Naive thymus-derived CD4-positive, alpha-beta T cell (primary cell): ENCODE results near the gene KRTAP4-8. TPM values are rescaled to one million over a fixed set of nuclear protein-coding genes. Genes with fewer than 3 reads are reported as not detected.
"Not testable (repeated sequence)": the region's sequence is repeated elsewhere in the genome, so short reads cannot be mapped to it uniquely, and the experiment has no call there.

Source experiments
- ATAC-seq: fragments of 150-1000 bp; cut with Tn5 transposase; 2 replicates; pipeline ENCODE4 v1.10.0; 2021; ENCODE audit warnings: mild to moderate bottlenecking, moderate library complexity
- CTCF ChIA-PET: fragments of 350-600 bp; sonication (Branson Sonifier 250); formaldehyde crosslinking; loops from one replicate; lab custom pipeline; 2021; ENCODE audit warnings: antibody characterized with exemption; lab: Charles Lee
- POLR2A ChIA-PET: fragments of 350-600 bp; sonication (Branson Sonifier 250); formaldehyde crosslinking; loops from one replicate; lab custom pipeline; 2021; ENCODE audit warnings: antibody characterized with exemption, inconsistent platforms; lab: Charles Lee
- DNase-seq, 9 donors: peaks; one replicate each; pipeline versions ENCODE4 v3.0.0 to v3.0.0-alpha.2; 2020 to 2022; ENCODE audit warnings: mixed read lengths in 1 of 9
- H3K27ac ChIP-seq: one replicate; pipeline ENCODE4 v1.7.0; 2013; ENCODE audit warnings: mild to moderate bottlenecking, low read depth, low read length, moderate library complexity
- H3K27me3 ChIP-seq, 2 donors: one replicate each; pipeline ENCODE4 v1.7.0; 2013; ENCODE audit warnings: low read length in 2 of 2, mild to moderate bottlenecking in 2 of 2, moderate library complexity in 2 of 2; ENCODE audit not compliant: control insufficient read depth in 2 of 2, insufficient read depth in 2 of 2
- H3K36me3 ChIP-seq, 3 experiments: 1 replicate in 2 of 3; 2 replicates in 1 of 3; pipeline ENCODE4 v1.7.0; 2013; ENCODE audit warnings: low read length in 3 of 3, mild to moderate bottlenecking in 3 of 3, moderate library complexity in 1 of 3; ENCODE audit not compliant: insufficient read depth in 3 of 3, control insufficient read depth in 2 of 3
- H3K4me1 ChIP-seq, 2 donors: one replicate each; pipeline ENCODE4 v1.7.0; 2013; ENCODE audit warnings: low read length in 2 of 2, mild to moderate bottlenecking in 2 of 2, moderate library complexity in 1 of 2; ENCODE audit not compliant: control insufficient read depth in 2 of 2, insufficient read depth in 2 of 2
- H3K4me3 ChIP-seq: 2 replicates; pipeline ENCODE4 v1.7.0; 2013; ENCODE audit warnings: mild to moderate bottlenecking, low read length
- H3K9me3 ChIP-seq, 3 experiments: 1 replicate in 2 of 3; 2 replicates in 1 of 3; pipeline ENCODE4 v1.7.0; 2013; ENCODE audit warnings: low read length in 3 of 3; ENCODE audit not compliant: control insufficient read depth in 2 of 3
- H3K27ac Mint-ChIP-seq, 9 donors: one replicate each; pipeline ENCODE4 v1.8.0; 2020 to 2022; ENCODE audit warnings: mixed read lengths in 9 of 9, mild to moderate bottlenecking in 8 of 9, moderate library complexity in 5 of 9, inconsistent platforms in 2 of 9
- H3K27me3 Mint-ChIP-seq, 5 donors: one replicate each; pipeline ENCODE4 v1.8.0; 2021 to 2022; ENCODE audit warnings: mixed read lengths in 5 of 5, mild to moderate bottlenecking in 1 of 5
- H3K36me3 Mint-ChIP-seq, 5 donors: one replicate each; pipeline ENCODE4 v1.8.0; 2020 to 2022; ENCODE audit warnings: mixed read lengths in 5 of 5, mild to moderate bottlenecking in 3 of 5, inconsistent platforms in 1 of 5
- H3K4me1 Mint-ChIP-seq, 7 donors: one replicate each; pipeline ENCODE4 v1.8.0; 2020 to 2022; ENCODE audit warnings: mixed read lengths in 7 of 7, mild to moderate bottlenecking in 3 of 7, inconsistent platforms in 1 of 7
- H3K4me3 Mint-ChIP-seq, 10 donors: one replicate each; pipeline ENCODE4 v1.8.0; 2020 to 2022; ENCODE audit warnings: mild to moderate bottlenecking in 10 of 10, mixed read lengths in 10 of 10, moderate library complexity in 6 of 10, inconsistent platforms in 2 of 10
- H3K9me3 Mint-ChIP-seq, 11 donors: one replicate each; pipeline ENCODE4 v1.8.0; 2020 to 2022; ENCODE audit warnings: mixed read lengths in 11 of 11, mild to moderate bottlenecking in 4 of 11, inconsistent platforms in 1 of 11, moderate library complexity in 1 of 11
- intact Hi-C, 2 donors: fragments of 100-400 bp; cut with micrococcal nuclease; formaldehyde crosslinking; loops; one replicate each; pipeline ENCODE4 v1.15.1; 2023
- polyA plus RNA-seq, 2 donors: library from polyadenylated mRNA; unstranded; fragments of 300-500 nt; fragmentation: Illumina TruSeq; gene quantifications; one replicate each; pipeline ENCODE4 v1.2.3, GENCODE V29; 2021
- total RNA-seq, 6 experiments: library from RNA in 5 of 6; stranded (reverse) in 5 of 6; gene quantifications; 1 replicate in 5 of 6; 2 replicates in 1 of 6; pipeline ENCODE4 v1.2.3 and lab custom pipeline; 2021 to 2026

Gene KRTAP4-8
- total and polyA plus RNA-seq, 7 experiments from 2014 or later, result not detected

- Mint-ChIP-seq H3K4me1 (peaks cover 4 to 87% (median 71%) of the 10 kb centered on the region in 7 donors), H3K4me3 (peak overlapping the region in 8 of 10 donors; percentile 73 to 97 (median 87)), H3K9me3 (peaks cover 0 to 19% (median 1%) of the 10 kb centered on the region in 11 donors), H3K27ac (peak overlapping the region in 7 of 9 donors; percentile 59 to 93 (median 85))
- H3K9me3 ChIP-seq, H3K36me3 Mint-ChIP-seq, H3K27ac ChIP-seq, H3K4me3 ChIP-seq, CTCF ChIA-PET, H3K27me3 ChIP-seq, H3K27me3 Mint-ChIP-seq, H3K36me3 ChIP-seq: not testable (repeated sequence)
- ATAC-seq (peak; percentile 41), DNase-seq (peak in 5 of 9 donors; percentile 5 to 32 (median 20))
- POLR2A ChIA-PET, result interaction anchor here (1.1 to 1.9 kb wide), 2 partner anchors 185 to 198 kb away, joined by 3 to 8 read pairs; partner anchors contain the start of gene KRTAP16-1
- intact Hi-C loops, result loop anchor here in 1 of 2 donors (5.0 kb wide), 1 partner anchor 544 kb away; no protein-coding TSS in a partner anchor
- H3K4me1 ChIP-seq, result peaks cover 26 to 43% of the 10 kb centered on the region in 2 donors
Observed at GRCh38 chr17:41123292-41123990, 25.5 kb upstream of the KRTAP4-8 start.

GRCh38 chr17:41121742-41122141, 23.8 kb upstream of the KRTAP4-8 start:
- no peaks in the 10 kb centered on the region for H3K9me3 ChIP-seq
- CTCF ChIA-PET, result no interaction called here
- DNase-seq (no peak), ATAC-seq (no peak)
- H3K4me3 Mint-ChIP-seq, result peak overlapping the region in 1 of 10 donors; percentile 16
- H3K4me1 ChIP-seq, result peaks cover 26 to 43% of the 10 kb centered on the region in 2 donors
- peaks cover 0 to 13% (median 0%) of the 10 kb centered on the region in 11 donors for H3K9me3 Mint-ChIP-seq
- H3K36me3 Mint-ChIP-seq, result peaks cover 0 to 4% (median 0%) of the 10 kb centered on the region in 5 donors
- peaks cover 4 to 84% (median 70%) of the 10 kb centered on the region in 7 donors for H3K4me1 Mint-ChIP-seq
- no peaks in the 10 kb centered on the region for H3K36me3 ChIP-seq
- peak overlapping the region in 2 of 9 donors; percentile 28 to 45 for H3K27ac Mint-ChIP-seq
- POLR2A ChIA-PET, result interaction anchor here (1.1 kb wide), 1 partner anchor 200 kb away, joined by 3 read pairs; no protein-coding TSS in a partner anchor
- H3K4me3 ChIP-seq, result no peak overlapping the region
- no peak overlapping the region for H3K27ac ChIP-seq
- intact Hi-C loops, result loop anchor here in 1 of 2 donors (5.0 kb wide), 1 partner anchor 546 kb away; no protein-coding TSS in a partner anchor
- no peaks in the 10 kb centered on the region for H3K27me3 ChIP-seq
- peaks cover 0 to 12% (median 0%) of the 10 kb centered on the region in 5 donors for H3K27me3 Mint-ChIP-seq

GRCh38 chr17:41119696-41120690, 22.1 kb upstream of the KRTAP4-8 start:
- not testable (repeated sequence) for H3K4me3 ChIP-seq, H3K27me3 ChIP-seq, H3K36me3 Mint-ChIP-seq, H3K9me3 Mint-ChIP-seq, H3K27ac ChIP-seq, H3K9me3 ChIP-seq, H3K36me3 ChIP-seq
- peak overlapping the region in 8 of 10 donors; percentile 34 to 83 (median 64) for H3K4me3 Mint-ChIP-seq
- peak in 5 of 9 donors; percentile 38 to 63 (median 52) for DNase-seq
- peaks cover 4 to 72% (median 55%) of the 10 kb centered on the region in 7 donors for H3K4me1 Mint-ChIP-seq
- intact Hi-C loops, result loop anchor here in 1 of 2 donors (1.0 to 5.0 kb wide), 3 partner anchors 188 to 547 kb away; no protein-coding TSS in a partner anchor
- peaks cover 18 to 27% of the 10 kb centered on the region in 2 donors for H3K4me1 ChIP-seq
- peak overlapping the region in 7 of 9 donors; percentile 76 to 95 (median 87) for H3K27ac Mint-ChIP-seq
- ChIA-PET CTCF (interaction anchor here (1.0 to 1.6 kb wide), 3 partner anchors 189 to 587 kb away, joined by 3 to 6 read pairs (median 3); partner anchors contain the start of gene KRTAP16-1), POLR2A (interaction anchor here (0.7 to 1.2 kb wide), 2 partner anchors 187 to 188 kb away, joined by 3 to 4 read pairs; no protein-coding TSS in a partner anchor)
- peaks cover 0 to 19% (median 0%) of the 10 kb centered on the region in 5 donors for H3K27me3 Mint-ChIP-seq
- peak; percentile 78 for ATAC-seq

DNA sequence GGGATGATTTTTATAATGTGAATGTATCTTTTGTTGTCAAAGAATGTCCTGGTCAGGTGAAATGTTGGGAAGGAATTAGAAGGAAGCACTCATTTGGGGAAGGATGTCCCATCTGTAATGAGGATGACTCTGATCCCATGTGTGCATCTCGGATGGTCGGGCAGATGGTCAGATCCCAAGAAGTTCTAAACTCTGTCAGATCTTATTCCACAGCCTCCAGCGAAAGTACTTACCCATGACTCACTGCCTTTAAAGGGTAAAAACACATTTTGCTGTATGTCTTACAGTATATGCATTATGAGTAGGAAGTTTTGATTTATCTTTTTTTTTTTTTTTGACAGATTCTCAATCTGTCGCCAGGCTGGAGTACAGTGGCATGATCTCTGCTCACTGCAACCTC, 20.8 kb upstream of the KRTAP4-8 start:
- Mint-ChIP-seq H3K4me3 (no peak overlapping the region), H3K36me3 (peaks cover 0 to 4% (median 0%) of the 10 kb centered on the region in 5 donors), H3K27me3 (peaks cover 0 to 19% (median 0%) of the 10 kb centered on the region in 5 donors), H3K4me1 (peaks cover 4 to 60% (median 45%) of the 10 kb centered on the region in 7 donors), H3K27ac (peak overlapping the region in 3 of 9 donors; percentile 12 to 53 (median 43)), H3K9me3 (peaks cover 0 to 8% (median 0%) of the 10 kb centered on the region in 11 donors)
- H3K4me1 ChIP-seq, result peaks cover 5 to 17% of the 10 kb centered on the region in 2 donors
- H3K36me3 ChIP-seq, result no peaks in the 10 kb centered on the region
- intact Hi-C loops, result no loop called here
- POLR2A ChIA-PET, result interaction anchor here (0.6 kb wide), 1 partner anchor 8 kb away, joined by 4 read pairs; no protein-coding TSS in a partner anchor
- ATAC-seq (no peak), DNase-seq (no peak)
- no peaks in the 10 kb centered on the region for H3K9me3 ChIP-seq
- H3K27ac ChIP-seq, result no peak overlapping the region
- H3K27me3 ChIP-seq, result no peaks in the 10 kb centered on the region
- H3K4me3 ChIP-seq, result no peak overlapping the region
- CTCF ChIA-PET, result no interaction called here

DNA sequence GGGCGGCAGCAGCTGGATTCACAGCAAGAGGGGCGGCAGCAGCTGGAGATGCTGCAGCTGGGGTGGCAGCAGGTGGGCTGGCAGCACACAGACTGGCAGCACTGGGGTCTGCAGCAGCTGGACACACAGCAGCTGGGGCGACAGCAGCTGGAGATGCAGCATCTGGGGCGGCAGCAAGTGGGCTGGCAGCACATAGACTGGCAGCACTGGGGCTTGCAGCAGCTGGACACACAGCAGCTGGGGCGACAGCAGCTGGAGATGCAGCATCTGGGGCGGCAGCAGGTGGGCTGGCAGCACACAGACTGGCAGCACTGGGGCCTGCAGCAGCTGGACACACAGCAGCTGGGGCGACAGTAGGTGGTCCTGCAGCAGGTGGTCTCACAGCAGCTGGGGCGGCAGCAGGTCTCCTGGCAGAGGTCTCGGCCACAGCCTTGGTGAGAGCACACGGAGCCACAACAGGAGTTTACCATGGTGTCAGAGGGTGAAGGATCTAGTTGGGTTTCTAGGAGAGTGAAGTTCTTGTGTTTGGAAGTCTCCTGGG, 20.0 kb upstream of the KRTAP4-8 start, which contains the start of gene KRTAP4-11:
Gene KRTAP4-11, minus strand, starts transcription at position 528 of the 541 bp plus-strand sequence. Its CDS starts 58 bp downstream, at position 470.
- CTCF ChIA-PET, H3K27ac ChIP-seq, ATAC-seq, POLR2A ChIA-PET, H3K36me3 ChIP-seq, H3K4me1 ChIP-seq, intact Hi-C loops, DNase-seq, H3K9me3 Mint-ChIP-seq, H3K9me3 ChIP-seq, H3K4me3 ChIP-seq, H3K27me3 ChIP-seq, H3K36me3 Mint-ChIP-seq: not testable (repeated sequence)
- Mint-ChIP-seq H3K27ac (peak within 1 kb of the TSS in 7 of 9 donors; percentile 25 to 92 (median 55)), H3K27me3 (peaks cover 0 to 17% (median 0%) of the 10 kb centered on the region in 5 donors), H3K4me1 (peaks cover 4 to 53% (median 38%) of the 10 kb centered on the region in 7 donors), H3K4me3 (peak within 1 kb of the TSS in 1 of 10 donors; percentile 29)
